22Rv1 (cell line): ENCODE data around the gene PLXNB1.

Experiments
- H3K27ac ChIP-seq: fragments of 450-650 bp; 2 replicates; pipeline ENCODE4 v1.5.1; 2017
- ZFX ChIP-seq: fragments of 450-650 bp; IDR thresholded peaks from 2 replicates; pipeline ENCODE4 v1.6.1; 2017; ENCODE audit warnings: antibody characterized with exemption, borderline replicate concordance
- TF ChIP-seq, protein P1 (sequence below): fragments of 450-650 bp; IDR thresholded peaks from 2 replicates; pipeline ENCODE4 v1.5.1; 2017; ENCODE audit warnings: mild to moderate bottlenecking

The PLXNB1 gene

DNA sequence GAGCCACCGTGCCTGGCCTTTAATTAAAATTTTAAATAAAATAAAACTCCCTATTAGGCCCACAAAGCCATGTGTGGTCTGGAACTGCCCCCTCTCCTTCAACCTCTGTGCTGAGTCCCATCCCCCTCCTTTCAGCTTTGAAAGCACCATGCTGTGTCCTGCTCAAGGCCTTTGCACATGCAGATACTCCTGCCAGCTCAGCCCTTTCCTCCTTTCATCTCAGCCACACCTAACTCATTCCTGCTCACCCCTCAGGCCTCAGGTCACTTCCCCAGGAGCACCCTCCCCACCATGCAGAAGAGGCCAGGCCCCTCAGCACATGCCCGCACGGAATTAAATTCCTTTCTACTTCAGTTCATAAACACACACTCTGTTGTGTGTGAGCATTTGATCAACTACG, 44.7 kb upstream of the PLXNB1 start:
- no peak for TF ChIP-seq ZFX
- TF ChIP-seq, protein P1, sequence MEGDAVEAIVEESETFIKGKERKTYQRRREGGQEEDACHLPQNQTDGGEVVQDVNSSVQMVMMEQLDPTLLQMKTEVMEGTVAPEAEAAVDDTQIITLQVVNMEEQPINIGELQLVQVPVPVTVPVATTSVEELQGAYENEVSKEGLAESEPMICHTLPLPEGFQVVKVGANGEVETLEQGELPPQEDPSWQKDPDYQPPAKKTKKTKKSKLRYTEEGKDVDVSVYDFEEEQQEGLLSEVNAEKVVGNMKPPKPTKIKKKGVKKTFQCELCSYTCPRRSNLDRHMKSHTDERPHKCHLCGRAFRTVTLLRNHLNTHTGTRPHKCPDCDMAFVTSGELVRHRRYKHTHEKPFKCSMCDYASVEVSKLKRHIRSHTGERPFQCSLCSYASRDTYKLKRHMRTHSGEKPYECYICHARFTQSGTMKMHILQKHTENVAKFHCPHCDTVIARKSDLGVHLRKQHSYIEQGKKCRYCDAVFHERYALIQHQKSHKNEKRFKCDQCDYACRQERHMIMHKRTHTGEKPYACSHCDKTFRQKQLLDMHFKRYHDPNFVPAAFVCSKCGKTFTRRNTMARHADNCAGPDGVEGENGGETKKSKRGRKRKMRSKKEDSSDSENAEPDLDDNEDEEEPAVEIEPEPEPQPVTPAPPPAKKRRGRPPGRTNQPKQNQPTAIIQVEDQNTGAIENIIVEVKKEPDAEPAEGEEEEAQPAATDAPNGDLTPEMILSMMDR = no peak
- no peak overlapping the region for H3K27ac ChIP-seq

DNA sequence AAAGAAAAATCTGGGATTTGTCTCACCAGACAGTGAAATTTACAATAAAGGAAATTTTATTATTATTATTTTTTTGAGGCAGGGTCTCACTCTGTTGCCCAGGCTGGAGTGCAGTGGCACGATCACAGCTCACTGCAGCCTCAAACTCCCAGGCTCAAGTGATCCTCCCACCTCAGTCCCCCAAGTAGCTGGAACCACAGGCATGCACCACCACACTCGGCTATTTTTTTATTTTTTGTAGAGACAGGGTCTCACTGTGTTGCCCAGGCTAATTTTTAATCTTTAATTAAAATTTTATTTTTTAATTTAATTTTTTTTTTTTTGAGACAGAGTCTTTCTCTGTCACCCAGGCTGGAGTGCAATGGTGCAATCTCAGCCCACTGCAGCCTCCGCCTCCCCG, 44.1 kb upstream of the PLXNB1 start:
- peak overlapping the region; percentile 89 for H3K27ac ChIP-seq

DNA sequence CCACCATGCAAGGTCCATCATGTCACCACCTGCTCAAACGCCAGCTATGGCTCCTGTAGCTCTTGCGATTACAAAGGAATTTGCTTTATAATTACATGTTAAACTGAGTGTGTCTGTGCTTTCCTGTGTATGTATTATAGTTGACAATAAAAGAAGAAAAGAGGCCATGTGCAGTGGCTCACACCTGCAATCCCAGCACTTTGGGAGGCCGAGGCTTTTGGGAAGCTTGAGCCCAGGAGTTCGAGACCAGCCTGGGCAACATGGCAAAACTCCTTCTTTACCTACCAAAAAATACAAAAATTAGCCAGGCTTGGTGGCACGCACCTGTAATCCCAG, 43.7 kb upstream of the PLXNB1 start:
- peak overlapping the region; percentile 89 for H3K27ac ChIP-seq
- TF ChIP-seq, protein P1 = no peak
- no peak for TF ChIP-seq ZFX

DNA sequence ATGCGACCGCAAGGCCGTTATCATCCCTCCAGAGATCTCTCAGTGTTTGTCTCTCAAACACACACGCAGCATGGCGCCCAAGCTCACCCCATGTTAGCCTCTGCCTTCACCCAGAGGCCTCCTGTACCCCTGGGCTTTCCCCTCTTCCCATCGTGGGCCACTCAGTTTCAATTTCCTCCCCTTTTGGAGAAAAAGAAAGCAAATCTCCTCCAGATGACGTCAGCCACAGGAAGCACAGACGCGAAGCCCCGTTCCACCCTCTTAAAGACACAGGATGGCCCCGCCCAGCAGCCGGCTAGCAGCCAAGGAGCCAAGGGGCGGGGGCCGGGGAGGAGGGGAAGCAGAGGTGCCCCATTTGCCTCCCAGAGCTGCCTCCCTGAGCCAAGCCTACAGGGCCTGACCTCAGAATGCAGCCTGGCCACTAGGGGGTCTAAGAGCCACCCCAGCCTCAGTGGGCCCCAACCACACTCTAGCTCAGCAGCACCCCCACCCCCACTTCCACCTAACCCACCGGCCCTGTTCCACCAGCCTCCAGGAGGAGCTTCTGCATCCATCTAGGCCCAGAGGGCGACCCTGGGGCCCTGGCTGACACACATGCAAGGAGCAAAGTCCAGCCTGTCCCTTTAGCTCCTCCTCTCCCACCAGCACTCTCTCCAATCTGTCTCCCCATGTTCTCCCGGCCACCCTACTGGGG, 43.2 kb upstream of the PLXNB1 start:
- peak overlapping the region; percentile 89 for H3K27ac ChIP-seq
- TF ChIP-seq ZFX = no peak
- TF ChIP-seq, protein P1 = peak; percentile 44

DNA sequence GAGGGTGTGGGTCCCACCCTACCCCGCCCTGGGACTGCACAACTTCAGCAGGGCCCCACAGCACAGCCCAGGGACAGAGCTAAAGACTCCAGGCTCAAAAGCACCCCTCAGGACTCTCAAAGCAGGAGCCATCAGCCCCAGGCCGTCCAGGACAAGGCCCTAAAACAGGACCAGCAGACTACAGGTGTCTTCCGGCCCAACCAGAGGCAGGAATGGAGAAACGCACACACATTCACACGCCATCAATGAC, 42.7 kb upstream of the PLXNB1 start:
- peak overlapping the region; percentile 89 for H3K27ac ChIP-seq
- TF ChIP-seq ZFX = no peak
- TF ChIP-seq, protein P1 = no peak

DNA sequence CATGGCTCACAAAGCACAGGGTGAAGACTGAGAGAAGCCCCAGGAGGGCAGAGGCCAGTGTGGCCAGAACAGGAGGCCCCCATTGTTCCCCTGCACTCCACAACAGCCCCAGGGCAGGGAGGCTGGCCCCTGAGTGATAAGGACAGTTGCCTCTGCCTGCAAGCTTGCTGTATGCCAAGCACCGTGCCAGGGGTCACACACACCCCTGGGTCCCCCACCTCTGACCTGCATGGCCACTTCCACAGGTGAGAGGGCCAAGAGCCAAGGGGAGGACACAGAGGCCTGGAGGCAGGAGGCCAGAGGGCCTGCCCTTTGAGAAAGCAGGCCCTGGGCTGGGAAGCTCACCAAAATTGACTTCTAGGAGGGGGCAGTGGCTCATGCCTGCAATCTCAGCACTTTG, 40.4 kb upstream of the PLXNB1 start:
- TF ChIP-seq ZFX = no peak
- TF ChIP-seq, protein P1 = no peak
- H3K27ac ChIP-seq = peak overlapping the region; percentile 42

DNA sequence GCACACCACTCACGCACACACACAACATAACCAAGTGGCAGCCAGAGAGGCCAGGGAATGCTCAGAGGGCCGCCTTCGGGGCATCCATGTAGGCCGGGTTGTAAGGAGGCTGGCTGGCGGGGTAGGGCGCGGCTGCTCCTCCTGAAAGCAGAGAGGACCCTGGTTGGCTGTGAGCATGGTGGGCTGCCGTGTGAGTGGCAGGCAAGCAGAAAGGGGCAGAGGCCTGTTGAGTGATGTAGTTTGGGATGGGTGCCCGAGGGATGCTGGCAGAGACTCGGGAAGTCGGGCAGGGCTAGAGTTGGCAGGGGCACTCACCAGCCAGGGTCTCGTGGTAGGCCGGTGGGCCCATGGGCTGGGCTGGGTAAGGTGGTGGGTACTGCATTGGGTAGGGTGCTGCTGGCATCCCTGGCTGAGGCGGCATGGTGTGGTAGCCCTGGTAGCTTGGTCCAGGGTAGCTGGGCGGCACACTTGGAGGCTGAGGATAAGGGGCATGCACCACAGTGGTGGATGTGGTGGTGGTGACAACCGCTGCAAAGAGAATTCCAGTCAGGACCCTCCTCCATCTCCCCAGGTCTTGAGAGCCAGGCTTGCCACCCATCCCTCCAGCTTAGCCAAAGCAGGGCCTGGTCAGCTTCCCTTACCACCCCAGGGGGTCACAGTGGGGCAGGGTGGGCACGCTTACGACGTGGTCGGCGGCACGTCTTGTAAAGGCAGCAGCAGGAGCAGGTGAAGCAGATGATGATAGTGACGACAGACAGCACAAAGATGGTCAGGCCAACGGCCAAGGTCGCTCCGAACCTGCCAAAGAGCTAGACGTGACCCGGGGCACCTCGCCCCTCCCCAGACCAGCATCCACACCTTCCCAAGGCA, 39.4 kb upstream of the PLXNB1 start:
- H3K27ac ChIP-seq = peak overlapping the region; percentile 99
- TF ChIP-seq, protein P1 = no peak
- TF ChIP-seq ZFX = no peak
